Tongue (tissue), 2 donors: ENCODE data around the gene PCAT7. TPM values are rescaled to one million over a fixed set of nuclear protein-coding genes. Genes with fewer than 3 reads are reported as not detected.
"Not testable (repeated sequence)": the region's sequence is repeated elsewhere in the genome, so short reads cannot be mapped to it uniquely, and the experiment has no call there.

Experiments
- DNase-seq: peaks from one replicate; pipeline ENCODE4 v3.0.0-alpha.2; 2015
- total RNA-seq: library from RNA; depleted of rRNA; stranded (reverse); fragments of >200 nt; gene quantifications from one replicate; pipeline ENCODE4 v1.2.3, GENCODE V29; 2014

The PCAT7 gene
- total RNA-seq = not detected

GRCh38 chr9:94554439-94555331, at the start of gene PCAT7:
Gene PCAT7 (plus strand): TSS chr9:94555083.
- DNase-seq = no peak

- DNase-seq = not testable (repeated sequence)
These were observed 48.5 kb upstream of the PCAT7 start for GRCh38 chr9:94506370-94506769.

DNA sequence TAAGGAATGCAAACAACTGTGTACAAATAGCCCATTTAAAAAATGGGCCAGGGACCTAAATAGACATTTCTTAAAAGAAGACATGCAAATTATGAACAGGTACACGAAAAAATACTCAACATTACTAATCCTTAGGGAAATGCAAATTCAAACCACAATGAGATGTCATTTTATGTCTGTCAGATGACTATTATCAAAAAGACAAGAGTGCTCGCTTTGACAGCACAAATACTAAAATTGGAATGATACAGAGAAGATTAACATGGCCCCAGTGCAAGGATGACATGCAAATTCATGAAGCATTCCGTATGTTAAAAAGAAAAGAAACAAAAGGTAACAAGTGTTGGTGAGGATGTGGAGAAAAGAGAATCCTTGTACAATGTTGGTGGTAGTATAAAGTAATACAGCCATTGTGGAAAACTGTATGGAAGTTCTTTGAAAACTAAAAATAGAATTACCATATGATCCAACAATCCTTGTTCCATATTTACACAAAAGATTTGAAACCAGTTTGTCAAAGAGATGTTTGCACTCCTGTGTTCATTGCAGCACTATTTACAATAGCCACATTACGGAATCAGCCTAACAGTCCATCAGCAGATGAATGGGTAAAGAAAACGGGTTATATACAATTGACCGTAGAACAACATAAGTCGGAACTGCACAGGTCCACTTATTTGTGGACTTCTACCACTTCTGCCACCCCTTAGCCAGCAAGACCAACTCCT, 47.2 kb upstream of the PCAT7 start:
- no peak for DNase-seq

- DNase-seq = no peak
These were observed 43.5 kb upstream of the PCAT7 start for GRCh38 chr9:94511134-94511954.

DNA sequence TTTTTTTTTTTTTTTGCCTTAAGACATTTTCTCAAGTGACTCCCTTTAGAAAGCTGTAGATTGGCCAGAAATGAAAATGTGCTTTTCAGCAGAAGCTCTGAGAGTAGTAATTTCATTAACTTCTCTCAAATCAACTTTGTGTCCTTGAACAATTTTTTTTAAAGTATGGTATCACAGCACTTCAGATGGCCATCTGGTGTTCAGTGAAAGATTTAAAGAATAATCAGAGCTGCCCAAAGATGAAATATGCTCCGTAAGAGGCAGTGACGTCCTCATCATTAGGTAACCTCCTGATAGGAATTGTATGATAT, 43.0 kb upstream of the PCAT7 start:
- no peak for DNase-seq

DNA sequence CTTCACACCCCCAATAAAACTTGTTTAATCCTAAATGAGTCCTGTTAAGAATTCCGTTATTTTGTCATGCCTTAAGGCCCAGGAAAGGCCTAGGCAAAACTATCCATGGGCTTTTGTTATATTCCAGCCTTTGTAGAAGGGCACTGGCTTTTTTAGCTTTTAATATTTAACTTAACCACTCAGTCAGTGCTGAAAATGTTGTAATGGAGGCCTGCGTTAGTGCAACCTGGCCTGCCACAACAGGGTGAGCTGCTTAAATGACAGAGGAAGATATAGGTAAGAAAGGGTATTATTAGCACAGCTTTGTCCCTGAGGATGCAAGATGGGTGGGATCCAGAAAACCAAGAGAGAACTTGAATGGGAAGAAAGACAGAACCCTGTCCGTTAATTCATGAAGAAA, 40.2 kb upstream of the PCAT7 start:
- no peak for DNase-seq

DNA sequence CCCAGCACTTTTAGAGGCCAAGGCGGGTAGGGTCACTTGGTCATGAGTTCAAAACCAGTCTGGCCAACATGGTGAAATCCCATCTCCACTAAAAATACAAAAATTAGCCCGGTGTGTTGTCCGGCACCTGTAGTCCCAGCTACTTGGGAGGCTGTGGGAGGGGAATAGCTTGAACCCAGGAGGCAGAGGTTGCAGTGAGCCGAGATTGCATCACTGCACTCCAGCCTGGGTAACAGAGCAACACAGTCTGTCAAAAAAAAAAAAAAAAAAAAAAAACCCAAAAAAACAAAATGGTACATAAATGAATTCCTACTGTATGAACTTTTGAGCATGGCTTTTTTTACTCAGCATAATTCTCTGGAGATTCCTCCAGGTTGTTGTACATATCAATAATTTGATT, 37.6 kb upstream of the PCAT7 start:
- DNase-seq = no peak

- no peak for DNase-seq
These were observed 29.4 kb upstream of the PCAT7 start for GRCh38 chr9:94525396-94526035.

DNA sequence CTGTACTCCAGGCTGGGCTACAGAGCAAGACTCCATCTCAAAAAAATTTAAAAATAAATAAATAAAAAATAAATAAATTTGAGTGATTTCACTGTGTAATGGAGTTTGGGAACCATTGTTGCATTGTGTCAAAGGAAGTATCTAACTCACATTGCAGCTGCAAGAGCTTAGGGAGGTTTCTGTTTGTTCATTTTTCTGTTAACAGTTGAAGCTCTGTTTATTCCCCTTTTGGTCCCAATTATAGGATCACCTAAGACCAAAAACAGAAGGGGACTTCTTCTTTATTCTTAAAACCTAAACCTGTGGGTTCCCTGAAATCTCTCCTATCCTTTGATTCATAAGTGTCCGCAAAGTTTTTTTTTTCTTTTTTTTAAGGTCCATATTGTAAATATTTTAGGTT, 28.6 kb upstream of the PCAT7 start:
- DNase-seq = no peak

- no peak for DNase-seq
These were observed 27.9 kb upstream of the PCAT7 start for GRCh38 chr9:94526951-94527350.

DNA sequence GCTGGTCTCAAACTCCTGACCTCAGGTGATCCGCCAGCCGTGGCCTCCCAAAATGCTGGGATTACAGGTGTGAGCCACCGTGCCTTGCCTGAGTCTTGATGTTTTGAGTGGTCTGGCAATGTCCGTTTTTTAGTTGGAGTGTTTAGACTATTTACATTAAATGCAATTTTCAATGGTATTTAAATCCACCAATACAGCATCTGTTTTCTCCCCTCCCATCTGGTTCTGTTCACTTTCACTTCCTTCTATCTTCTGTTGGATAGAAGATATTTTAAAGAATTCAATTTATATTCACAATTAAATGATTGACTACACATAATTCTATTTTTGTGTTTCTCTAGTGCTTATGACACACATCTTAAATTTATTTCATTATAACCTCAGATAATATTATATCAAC, 26.0 kb upstream of the PCAT7 start:
- no peak for DNase-seq

DNA sequence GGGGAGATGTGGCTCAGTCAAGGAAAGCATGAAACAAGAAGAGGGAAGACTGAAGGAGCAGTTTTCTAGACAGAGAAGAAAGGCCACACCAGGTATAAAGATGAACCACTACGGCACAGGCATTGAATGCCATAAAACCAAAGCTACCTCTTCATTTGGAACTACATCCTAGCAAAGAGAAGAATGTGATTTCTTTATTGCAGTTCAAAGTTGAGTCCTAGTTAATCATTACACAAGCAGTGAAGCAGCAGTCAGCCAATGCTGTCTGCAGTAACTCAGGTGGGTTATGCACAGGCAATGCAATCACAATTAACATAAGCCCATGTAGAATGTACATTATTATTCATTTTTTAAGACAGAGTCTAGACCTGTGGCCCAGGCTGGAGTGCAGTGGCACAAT, 21.7 kb upstream of the PCAT7 start:
- no peak for DNase-seq

DNA sequence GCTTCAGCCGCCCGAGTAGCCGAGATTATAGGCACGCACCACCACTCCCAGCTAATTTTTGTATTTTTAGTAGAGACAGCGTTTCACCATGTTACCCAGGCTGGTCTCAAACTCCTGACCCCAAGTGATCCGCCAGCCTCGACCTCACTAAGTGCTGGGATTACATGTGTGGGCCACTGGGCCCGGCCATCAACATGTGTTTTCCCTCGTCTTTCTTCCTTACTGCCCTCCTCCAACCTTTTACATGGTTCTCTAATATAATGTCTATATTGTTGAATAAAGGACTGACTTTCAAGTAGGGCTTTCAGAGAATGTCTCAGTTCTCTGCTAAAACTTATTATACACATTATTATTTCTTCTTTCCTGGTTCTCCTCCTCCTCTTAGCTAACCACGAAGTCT, 21.3 kb upstream of the PCAT7 start:
- DNase-seq = no peak

DNA sequence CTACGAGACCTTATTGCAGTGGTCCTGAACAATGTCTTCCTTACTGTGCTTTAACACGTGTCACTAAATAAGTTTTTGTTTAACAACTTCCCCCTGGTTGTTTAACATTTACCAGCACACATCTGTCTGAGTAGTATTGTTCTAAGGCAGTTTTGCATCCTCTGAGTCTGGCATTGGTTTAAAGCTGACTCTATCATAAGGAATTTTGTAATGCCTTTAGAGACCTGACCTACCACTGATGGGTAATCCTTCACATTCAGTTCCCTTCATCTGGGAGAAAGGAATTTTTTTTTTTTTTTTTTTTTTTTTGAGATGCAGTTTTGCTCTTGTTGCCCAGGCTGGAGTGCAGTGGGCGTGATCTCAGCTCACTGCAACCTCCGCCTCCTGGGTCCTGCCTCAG, 20.0 kb upstream of the PCAT7 start:
- no peak for DNase-seq

DNA sequence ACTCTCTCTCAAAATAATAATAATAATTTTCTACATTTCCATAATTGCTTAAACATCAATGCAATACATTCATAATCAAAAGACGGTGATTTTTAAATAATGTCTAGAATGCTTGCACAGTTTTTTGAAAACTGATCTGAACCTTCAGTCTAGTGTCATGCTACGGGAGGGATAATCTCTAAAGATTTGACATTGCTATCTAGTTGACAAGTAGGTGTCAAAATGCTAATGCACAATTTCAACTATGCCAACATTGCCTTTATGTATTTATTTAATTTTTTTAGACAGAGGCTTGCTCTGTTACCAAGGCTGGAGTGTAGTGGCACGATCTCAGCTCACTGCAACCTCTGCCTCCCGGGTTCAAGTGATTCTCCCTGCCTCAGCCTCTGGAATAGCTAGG, 16.0 kb upstream of the PCAT7 start:
- no peak for DNase-seq

DNA sequence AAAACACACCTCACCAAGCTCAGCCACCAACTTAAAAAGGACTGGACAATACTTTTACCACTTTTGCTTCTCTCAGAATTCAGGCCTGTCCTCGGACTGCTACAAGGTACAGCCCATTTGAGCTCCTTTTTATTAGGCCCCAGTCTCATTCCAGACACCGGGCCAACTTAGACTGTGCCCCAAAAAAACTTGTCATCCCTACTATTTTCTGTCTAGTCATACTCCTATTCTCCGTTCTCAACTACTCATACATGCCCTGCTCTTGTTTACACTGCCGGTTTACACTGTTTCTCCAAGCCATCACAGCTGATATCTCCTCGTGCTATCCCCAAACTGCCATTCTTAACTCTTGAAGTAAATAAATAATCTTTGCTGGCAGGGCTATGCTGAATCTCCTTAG, 10.5 kb upstream of the PCAT7 start:
- DNase-seq = not testable (repeated sequence)

DNA sequence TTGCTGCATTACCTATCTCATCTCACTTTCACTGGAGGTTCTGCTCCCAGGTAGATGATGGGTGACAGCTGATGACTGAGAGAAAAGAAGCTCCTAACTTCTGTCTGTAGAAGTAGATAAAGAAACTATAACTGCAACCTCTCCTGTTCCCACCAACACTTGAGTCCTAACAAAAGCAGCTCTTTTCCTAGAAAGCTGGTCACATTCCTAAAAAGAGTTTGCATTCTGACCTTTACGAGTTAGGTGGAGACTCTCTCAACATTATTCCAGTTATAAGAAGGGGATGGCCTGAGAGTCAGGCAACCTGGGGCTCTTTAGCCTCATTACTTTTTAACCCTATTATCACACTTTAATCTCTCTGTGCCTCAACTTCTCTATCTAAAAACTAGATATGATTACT, 8.9 kb upstream of the PCAT7 start:
- no peak for DNase-seq

DNA sequence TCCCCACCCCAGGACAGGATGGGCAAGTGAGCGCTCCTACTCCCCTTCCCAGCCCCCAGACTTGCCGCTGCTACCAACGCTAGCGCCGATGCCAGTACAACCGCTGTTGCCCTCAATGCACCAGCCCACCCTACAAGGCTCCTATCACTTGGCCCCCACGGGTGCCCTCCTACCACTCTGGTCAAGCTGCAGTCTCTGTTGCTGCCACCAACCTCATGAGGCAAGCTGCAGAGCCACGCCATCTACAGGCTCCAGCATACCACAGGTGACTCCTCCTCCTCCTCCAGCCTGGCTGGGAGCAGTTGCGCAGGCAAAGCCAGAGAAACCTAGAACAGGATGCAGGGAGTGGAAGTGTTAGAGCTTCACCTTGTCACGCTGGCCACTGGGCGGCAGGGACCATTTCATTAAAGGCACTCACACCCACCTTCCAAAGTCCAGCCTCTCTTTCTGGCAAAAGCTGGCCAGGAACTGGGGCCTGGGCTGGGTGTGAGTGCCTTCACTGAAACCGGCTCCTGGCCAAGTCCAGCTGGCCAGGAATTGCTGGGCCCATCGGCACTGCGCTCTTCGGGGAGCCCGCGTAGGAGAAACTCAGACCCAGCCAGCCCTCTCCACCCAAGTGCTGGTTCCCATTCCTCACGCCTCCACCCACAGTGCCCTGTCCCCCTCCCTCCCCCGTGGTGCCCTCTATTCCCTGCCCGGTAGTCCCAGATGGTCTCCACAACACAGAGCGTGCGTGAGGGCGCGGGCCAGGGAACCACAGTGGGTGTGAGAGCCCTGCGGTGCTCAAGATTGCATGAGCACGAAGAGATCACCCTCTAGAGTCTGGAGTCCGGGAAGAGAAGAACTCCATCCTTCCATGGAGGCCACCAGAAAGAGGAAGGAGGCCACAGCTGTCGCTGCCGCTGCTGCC, 1.6 kb upstream of the PCAT7 start:
- no peak for DNase-seq

DNA sequence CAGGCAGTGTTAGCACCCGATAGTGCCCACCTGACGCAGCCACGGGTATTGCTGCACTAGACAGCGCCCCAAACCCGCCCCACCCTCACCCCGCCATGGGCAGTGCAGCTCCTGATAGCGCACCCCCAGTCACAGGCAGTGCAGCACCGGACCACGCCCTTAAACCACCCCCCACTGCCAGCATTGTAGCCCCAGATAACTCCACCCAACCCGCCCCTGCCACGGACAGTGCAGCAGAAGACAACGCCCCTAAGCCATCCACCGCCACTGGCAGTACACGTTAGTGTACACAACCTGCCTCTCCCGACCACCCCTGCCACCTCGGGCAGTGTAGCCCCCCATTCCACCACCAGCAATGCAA, 825 bp upstream of the PCAT7 start:
- no peak for DNase-seq

GRCh38 chr9:94557376-94557775, 2.5 kb downstream of the PCAT7 start:
- DNase-seq = no peak

GRCh38 chr9:94560237-94560636, 5.4 kb downstream of the PCAT7 start:
- no peak for DNase-seq

GRCh38 chr9:94563548-94563947, 8.7 kb downstream of the PCAT7 start:
- no peak for DNase-seq
